HEK293 (cell line): ENCODE results near the gene AKAP4.

Source experiments
- CTCF ChIA-PET: fragments of 350-600 bp; formaldehyde crosslinking; extraction: SDS; loops from one replicate; lab custom pipeline; 2021; ENCODE audit warnings: antibody characterized with exemption; lab: Yijun Ruan, JAX
- POLR2A ChIA-PET: fragments of 300-600 bp; formaldehyde crosslinking; extraction: SDS; loops from one replicate; lab custom pipeline; 2020; ENCODE audit warnings: antibody characterized with exemption, inconsistent platforms; lab: Yijun Ruan, JAX
- H3K27ac ChIP-seq: fragments of 200-500 bp; sonication (Bioruptor generic); 2 replicates; pipeline ENCODE4 v1.5.1; 2014; ENCODE audit warnings: low read depth, low read length, control low read depth, inconsistent platforms; ENCODE audit errors: extremely low read depth
- H3K36me3 ChIP-seq, 2 experiments: fragments of 200-500 bp in 1 of 2; sonication (Bioruptor generic) in 1 of 2; 1 replicate in 1 of 2; 2 replicates in 1 of 2; pipeline ENCODE4 v1.5.1; 2014 to 2017; ENCODE audit warnings: inconsistent platforms in 2 of 2, low read length in 2 of 2; ENCODE audit not compliant: control insufficient read depth in 2 of 2, insufficient read depth in 1 of 2
- H3K4me1 ChIP-seq: fragments of 200-500 bp; sonication (Bioruptor generic); 2 replicates; pipeline ENCODE4 v1.5.1; 2014; ENCODE audit warnings: mild to moderate bottlenecking, low read length, inconsistent platforms; ENCODE audit not compliant: control insufficient read depth, insufficient read depth
- H3K4me3 ChIP-seq: 2 replicates; pipeline ENCODE4 v1.5.1; 2011; ENCODE audit warnings: low read depth, mild to moderate bottlenecking, control low read depth, low read length, moderate library complexity
- H3K9me3 ChIP-seq: fragments of 200-500 bp; sonication (Bioruptor generic); 2 replicates; pipeline ENCODE4 v1.5.1; 2014; ENCODE audit warnings: low read depth, low read length, inconsistent platforms; ENCODE audit not compliant: control insufficient read depth, insufficient read depth
- GLIS1 ChIP-seq: fragments of 450-650 bp; formaldehyde crosslinking; IDR thresholded peaks from 2 replicates; pipeline ENCODE4 v1.5.1; 2016; ENCODE audit warnings: missing biosample characterization, missing genetic modification characterization
- OVOL3 ChIP-seq: fragments of 450-650 bp; formaldehyde crosslinking; IDR thresholded peaks from 2 replicates; pipeline ENCODE4 v1.5.1; 2016; ENCODE audit warnings: missing biosample characterization, missing genetic modification characterization
- SETDB1 ChIP-seq: IDR thresholded peaks from one replicate; pipeline ENCODE4 v1.6.1; 2017; ENCODE audit warnings: mild to moderate bottlenecking, low read length, moderate library complexity, mixed read lengths; ENCODE audit not compliant: insufficient read length
- ZBTB7A ChIP-seq: fragments of 450-650 bp; formaldehyde crosslinking; IDR thresholded peaks from 2 replicates; pipeline ENCODE4 v1.5.1; 2016; ENCODE audit warnings: low read depth, missing biosample characterization, missing genetic modification characterization
- ZFP41 ChIP-seq: fragments of 450-650 bp; formaldehyde crosslinking; IDR thresholded peaks from 2 replicates; pipeline ENCODE4 v1.5.1; 2016; ENCODE audit warnings: missing biosample characterization, missing genetic modification characterization, borderline replicate concordance
- ZNF112 ChIP-seq: fragments of 450-650 bp; formaldehyde crosslinking; IDR thresholded peaks from 2 replicates; pipeline ENCODE4 v1.5.0; 2017; ENCODE audit warnings: missing biosample characterization, missing genetic modification characterization
- ZNF114 ChIP-seq: fragments of 450-650 bp; formaldehyde crosslinking; IDR thresholded peaks from 2 replicates; pipeline ENCODE4 v1.5.0; 2017; ENCODE audit warnings: missing biosample characterization, missing genetic modification characterization
- ZNF221 ChIP-seq: fragments of 450-650 bp; formaldehyde crosslinking; IDR thresholded peaks from 2 replicates; pipeline ENCODE4 v1.5.1; 2017; ENCODE audit warnings: missing biosample characterization, missing genetic modification characterization, borderline replicate concordance
- ZNF292 ChIP-seq: fragments of 450-650 bp; formaldehyde crosslinking; IDR thresholded peaks from 2 replicates; pipeline ENCODE4 v1.5.1; 2016; ENCODE audit warnings: low read depth, missing biosample characterization, missing genetic modification characterization, borderline replicate concordance
- ZNF311 ChIP-seq: fragments of 450-650 bp; formaldehyde crosslinking; IDR thresholded peaks from 2 replicates; pipeline ENCODE4 v1.5.1; 2017; ENCODE audit warnings: missing biosample characterization, missing genetic modification characterization, borderline replicate concordance
- ZNF341 ChIP-seq: fragments of 450-650 bp; formaldehyde crosslinking; IDR thresholded peaks from 2 replicates; pipeline ENCODE4; 2016; ENCODE audit warnings: low read depth, missing biosample characterization, missing genetic modification characterization
- ZNF837 ChIP-seq: fragments of 450-650 bp; formaldehyde crosslinking; IDR thresholded peaks from 2 replicates; pipeline ENCODE4 v1.5.1; 2016; ENCODE audit warnings: missing biosample characterization, missing genetic modification characterization
- ZXDB ChIP-seq: fragments of 450-650 bp; formaldehyde crosslinking; IDR thresholded peaks from 2 replicates; pipeline ENCODE4 v1.5.1; 2016; ENCODE audit warnings: missing biosample characterization, missing genetic modification characterization
- TF ChIP-seq, protein P1 (sequence below): fragments of 450-650 bp; formaldehyde crosslinking; IDR thresholded peaks from 2 replicates; pipeline ENCODE4 v1.5.0; 2017; ENCODE audit warnings: missing biosample characterization, missing genetic modification characterization, borderline replicate concordance
- TF ChIP-seq, protein P2 (sequence below): fragments of 450-650 bp; formaldehyde crosslinking; IDR thresholded peaks from 2 replicates; pipeline ENCODE4 v1.5.1; 2017; ENCODE audit warnings: missing biosample characterization, missing genetic modification characterization
- TF ChIP-seq, protein P3 (sequence below): fragments of 450-650 bp; formaldehyde crosslinking; IDR thresholded peaks from 2 replicates; pipeline ENCODE4 v1.5.1; 2017; ENCODE audit warnings: missing biosample characterization, missing genetic modification characterization

The AKAP4 gene

DNA sequence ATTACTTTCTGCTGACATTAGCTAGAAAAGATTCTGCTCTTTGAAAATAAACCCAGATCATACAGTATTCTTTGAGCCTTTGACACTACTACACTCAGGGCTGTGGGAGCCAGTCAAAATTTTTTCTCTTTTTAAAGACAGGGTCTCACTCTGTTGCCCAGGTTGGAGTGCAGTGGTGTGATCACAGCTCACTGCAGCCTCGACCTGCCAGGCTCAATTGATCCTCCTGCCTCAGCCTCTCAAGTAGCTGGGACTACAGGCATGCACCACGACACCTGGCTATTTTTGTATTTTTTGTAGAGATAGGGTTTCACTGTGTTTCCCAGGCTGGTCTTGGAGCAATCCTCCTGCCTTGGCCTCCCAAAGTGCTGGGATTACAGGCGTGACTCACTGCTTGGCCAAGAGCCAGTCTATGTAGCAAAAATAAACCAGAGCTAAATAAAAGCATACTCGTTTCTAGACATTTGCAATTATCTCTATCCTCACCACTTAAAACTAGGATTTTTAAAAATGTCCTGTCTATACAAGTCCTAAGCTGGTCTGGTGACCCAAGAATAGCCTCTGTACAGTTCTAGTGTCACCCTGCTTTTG lies 43.2 kb downstream of the AKAP4 start:
- H3K4me1 ChIP-seq: peaks cover 8% of the 10 kb centered on the region; the same call in 1 of the 2 replicates
- ChIA-PET POLR2A (no interaction called here), CTCF (no interaction called here)

DNA sequence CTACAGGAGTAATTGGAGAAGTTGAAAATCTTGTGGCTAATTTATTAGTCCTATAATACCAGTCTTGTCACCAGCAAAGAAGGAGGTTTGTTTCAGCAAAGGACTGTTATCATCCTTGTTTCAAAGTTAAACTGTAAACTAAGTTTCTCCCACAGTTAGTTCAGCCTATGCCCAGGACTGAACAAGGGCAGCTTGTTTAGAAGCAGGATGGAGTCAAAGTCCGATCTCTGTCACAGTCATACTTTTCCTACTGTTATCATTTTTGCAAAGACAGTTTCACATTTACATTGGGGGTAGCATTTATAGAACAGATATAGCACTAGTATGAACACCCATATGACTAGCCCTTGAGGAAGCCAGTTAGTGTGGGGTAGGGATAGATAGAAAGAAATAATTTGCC lies 46.4 kb downstream of the AKAP4 start:
- H3K9me3 ChIP-seq: no peaks in the 10 kb centered on the region
- TF ChIP-seq ZNF292 (no peak), ZNF114 (no peak), ZNF341 (tag by site-specific recombination) (no peak), ZNF311 (no peak), ZNF221 (tag by site-specific recombination) (no peak), ZXDB (tag by site-specific recombination) (no peak), ZNF112 (tag by site-specific recombination) (no peak), ZNF837 (tag by site-specific recombination) (no peak)
- TF ChIP-seq, protein P1, sequence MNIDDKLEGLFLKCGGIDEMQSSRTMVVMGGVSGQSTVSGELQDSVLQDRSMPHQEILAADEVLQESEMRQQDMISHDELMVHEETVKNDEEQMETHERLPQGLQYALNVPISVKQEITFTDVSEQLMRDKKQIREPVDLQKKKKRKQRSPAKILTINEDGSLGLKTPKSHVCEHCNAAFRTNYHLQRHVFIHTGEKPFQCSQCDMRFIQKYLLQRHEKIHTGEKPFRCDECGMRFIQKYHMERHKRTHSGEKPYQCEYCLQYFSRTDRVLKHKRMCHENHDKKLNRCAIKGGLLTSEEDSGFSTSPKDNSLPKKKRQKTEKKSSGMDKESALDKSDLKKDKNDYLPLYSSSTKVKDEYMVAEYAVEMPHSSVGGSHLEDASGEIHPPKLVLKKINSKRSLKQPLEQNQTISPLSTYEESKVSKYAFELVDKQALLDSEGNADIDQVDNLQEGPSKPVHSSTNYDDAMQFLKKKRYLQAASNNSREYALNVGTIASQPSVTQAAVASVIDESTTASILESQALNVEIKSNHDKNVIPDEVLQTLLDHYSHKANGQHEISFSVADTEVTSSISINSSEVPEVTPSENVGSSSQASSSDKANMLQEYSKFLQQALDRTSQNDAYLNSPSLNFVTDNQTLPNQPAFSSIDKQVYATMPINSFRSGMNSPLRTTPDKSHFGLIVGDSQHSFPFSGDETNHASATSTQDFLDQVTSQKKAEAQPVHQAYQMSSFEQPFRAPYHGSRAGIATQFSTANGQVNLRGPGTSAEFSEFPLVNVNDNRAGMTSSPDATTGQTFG (tag by site-specific recombination): no peak
- no peak overlapping the region for H3K4me3 ChIP-seq
- peaks cover 8% of the 10 kb centered on the region; the same call in 1 of the 2 replicates for H3K4me1 ChIP-seq
- H3K36me3 ChIP-seq: no peaks in the 10 kb centered on the region
- no peak overlapping the region for H3K27ac ChIP-seq
- ChIA-PET CTCF (interaction anchor here (0.5 kb wide), 1 partner anchor 397 kb away, joined by 3 read pairs; no protein-coding TSS in a partner anchor), POLR2A (no interaction called here)

More for the DNA sequence above, 43.2 kb downstream of the AKAP4 start:
- TF ChIP-seq ZBTB7A (no peak), OVOL3 (tag by site-specific recombination) (no peak), SETDB1 (peak; percentile 59), ZFP41 (tag by site-specific recombination) (no peak), ZNF292 (no peak), GLIS1 (tag by site-specific recombination) (0 out of 2 replicates have a peak, but pooled peaks have one; percentile 14)
- TF ChIP-seq, protein P2, sequence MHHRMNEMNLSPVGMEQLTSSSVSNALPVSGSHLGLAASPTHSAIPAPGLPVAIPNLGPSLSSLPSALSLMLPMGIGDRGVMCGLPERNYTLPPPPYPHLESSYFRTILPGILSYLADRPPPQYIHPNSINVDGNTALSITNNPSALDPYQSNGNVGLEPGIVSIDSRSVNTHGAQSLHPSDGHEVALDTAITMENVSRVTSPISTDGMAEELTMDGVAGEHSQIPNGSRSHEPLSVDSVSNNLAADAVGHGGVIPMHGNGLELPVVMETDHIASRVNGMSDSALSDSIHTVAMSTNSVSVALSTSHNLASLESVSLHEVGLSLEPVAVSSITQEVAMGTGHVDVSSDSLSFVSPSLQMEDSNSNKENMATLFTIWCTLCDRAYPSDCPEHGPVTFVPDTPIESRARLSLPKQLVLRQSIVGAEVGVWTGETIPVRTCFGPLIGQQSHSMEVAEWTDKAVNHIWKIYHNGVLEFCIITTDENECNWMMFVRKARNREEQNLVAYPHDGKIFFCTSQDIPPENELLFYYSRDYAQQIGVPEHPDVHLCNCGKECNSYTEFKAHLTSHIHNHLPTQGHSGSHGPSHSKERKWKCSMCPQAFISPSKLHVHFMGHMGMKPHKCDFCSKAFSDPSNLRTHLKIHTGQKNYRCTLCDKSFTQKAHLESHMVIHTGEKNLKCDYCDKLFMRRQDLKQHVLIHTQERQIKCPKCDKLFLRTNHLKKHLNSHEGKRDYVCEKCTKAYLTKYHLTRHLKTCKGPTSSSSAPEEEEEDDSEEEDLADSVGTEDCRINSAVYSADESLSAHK (tag by site-specific recombination): no peak
- TF ChIP-seq, protein P3, sequence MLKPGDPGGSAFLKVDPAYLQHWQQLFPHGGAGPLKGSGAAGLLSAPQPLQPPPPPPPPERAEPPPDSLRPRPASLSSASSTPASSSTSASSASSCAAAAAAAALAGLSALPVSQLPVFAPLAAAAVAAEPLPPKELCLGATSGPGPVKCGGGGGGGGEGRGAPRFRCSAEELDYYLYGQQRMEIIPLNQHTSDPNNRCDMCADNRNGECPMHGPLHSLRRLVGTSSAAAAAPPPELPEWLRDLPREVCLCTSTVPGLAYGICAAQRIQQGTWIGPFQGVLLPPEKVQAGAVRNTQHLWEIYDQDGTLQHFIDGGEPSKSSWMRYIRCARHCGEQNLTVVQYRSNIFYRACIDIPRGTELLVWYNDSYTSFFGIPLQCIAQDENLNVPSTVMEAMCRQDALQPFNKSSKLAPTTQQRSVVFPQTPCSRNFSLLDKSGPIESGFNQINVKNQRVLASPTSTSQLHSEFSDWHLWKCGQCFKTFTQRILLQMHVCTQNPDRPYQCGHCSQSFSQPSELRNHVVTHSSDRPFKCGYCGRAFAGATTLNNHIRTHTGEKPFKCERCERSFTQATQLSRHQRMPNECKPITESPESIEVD (tag by site-specific recombination): peak; percentile 31; the same call in 1 of the 2 replicates
- H3K27ac ChIP-seq: no peak overlapping the region
- no peak overlapping the region for H3K4me3 ChIP-seq
- no peaks in the 10 kb centered on the region for H3K36me3 ChIP-seq
- H3K9me3 ChIP-seq: no peaks in the 10 kb centered on the region
